GM18951 (cell line): ENCODE measurements around the gene SHPK.

Source experiments
- POLR2A ChIP-seq: IDR thresholded peaks from 4 replicates; pipeline ENCODE4 v1.6.1; 2011; ENCODE audit warnings: mild to moderate bottlenecking; ENCODE audit not compliant: insufficient read length, insufficient read depth; ENCODE audit errors: extremely low read depth
- in situ Hi-C: fragments of 300-500 bp; cut with MboI; formaldehyde crosslinking; loops from one replicate; pipeline ENCODE4 v1.12.0; 2022; ENCODE audit warnings: low sequenced_read_pairs, mixed read lengths, inconsistent platforms; ENCODE audit not compliant: unreplicated experiment

Gene SHPK

DNA sequence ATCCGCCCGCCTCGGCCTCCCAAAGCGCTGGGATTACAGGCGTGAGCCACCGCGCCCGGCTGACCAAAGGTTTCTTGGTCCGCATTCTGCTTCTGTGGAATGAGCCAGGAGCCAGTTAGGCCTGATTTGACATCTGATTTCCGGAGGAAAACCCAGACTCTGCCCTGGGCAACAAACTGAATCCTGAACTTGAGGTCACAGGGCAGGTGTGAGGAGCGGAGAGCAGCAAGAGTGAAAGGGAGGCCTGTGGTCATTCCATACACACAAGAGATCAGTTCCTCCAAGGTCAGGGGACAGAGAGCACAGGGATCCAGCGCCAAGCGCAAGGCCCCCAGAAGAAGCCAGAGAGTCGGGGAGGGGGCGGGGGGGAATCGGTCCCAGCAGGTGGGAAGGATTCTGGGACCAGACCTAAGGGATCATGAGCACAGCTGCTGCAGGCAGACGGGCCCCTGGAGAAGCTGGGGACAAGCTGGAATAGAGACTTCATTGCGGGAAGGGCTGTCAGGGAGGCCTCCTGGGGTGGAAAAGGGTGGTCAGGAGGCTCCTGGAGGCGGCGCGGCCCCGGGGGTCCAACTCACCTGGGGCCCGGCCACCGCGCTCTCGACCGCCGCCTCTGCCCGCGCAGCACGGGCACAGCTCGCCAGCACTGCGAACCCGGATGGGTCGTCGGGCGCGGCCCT is 436 bp downstream of the SHPK start:
- TF ChIP-seq POLR2A = no peak
- in situ Hi-C loops = no loop called here

- in situ Hi-C loops = no loop called here
Observed at GRCh38 chr17:3632287-3632686, 3.8 kb downstream of the SHPK start.

DNA sequence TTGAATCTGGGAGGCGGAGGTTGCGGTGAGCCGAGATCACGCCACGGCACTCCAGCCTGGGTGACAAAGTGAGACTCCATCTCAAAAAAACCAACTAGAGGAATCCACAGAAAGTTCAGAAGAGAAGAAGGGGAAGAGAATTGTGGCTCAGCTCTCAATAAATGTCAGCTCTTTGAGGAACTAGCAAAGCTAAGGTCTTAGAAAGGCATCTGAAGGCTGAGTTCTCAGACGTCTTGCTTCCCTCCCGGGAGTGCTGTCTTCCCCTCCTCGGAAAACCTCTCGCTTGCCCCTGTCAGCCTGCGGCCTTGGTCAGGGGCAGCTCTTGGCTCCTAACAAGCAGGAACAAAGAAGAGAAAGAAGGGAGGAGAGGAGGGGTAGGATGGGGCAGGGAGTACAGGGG is 5.3 kb downstream of the SHPK start:
- TF ChIP-seq POLR2A = no peak
- in situ Hi-C loops = no loop called here

More at GRCh38 chr17:3632287-3632686, 3.8 kb downstream of the SHPK start:
- no peak for TF ChIP-seq POLR2A

- no peak for TF ChIP-seq POLR2A
- in situ Hi-C loops = no loop called here
Observed at GRCh38 chr17:3627769-3628167, 8.3 kb downstream of the SHPK start.

- TF ChIP-seq POLR2A = no peak
- in situ Hi-C loops = no loop called here
Observed at GRCh38 chr17:3626831-3627768, 8.9 kb downstream of the SHPK start.

DNA sequence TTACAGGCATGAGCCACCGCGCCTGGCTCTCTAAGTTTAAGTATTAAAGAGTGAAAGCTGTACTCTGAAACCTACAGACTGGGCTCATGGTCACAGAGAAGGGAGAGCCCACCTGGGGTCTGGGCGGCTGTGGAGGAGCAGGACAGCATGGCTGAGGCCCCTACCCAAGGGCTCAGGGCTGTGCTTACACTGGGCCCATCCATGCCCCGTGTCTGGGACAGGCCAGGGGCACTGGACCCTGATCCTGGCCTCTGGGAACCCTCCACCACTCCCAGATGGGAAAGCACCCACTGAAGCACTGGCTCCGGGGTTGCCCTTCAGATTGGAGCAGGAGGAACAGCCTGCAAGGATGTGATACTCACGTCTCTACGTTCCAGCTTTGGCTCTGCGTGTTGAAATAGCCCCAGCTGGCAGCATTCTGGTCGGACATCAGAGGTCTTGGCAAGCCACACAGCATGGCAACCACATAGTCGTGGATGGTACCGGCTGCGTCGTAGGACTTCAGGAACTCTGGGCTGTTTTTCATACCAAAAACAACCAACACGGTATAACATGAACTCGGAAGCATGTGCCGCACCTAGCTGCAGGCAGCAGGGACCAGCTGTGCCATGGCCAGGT is 13.0 kb downstream of the SHPK start:
- in situ Hi-C loops = no loop called here
- no peak for TF ChIP-seq POLR2A

- in situ Hi-C loops = no loop called here
- TF ChIP-seq POLR2A = no peak
Observed at GRCh38 chr17:3621146-3621720, 14.8 kb downstream of the SHPK start.

DNA sequence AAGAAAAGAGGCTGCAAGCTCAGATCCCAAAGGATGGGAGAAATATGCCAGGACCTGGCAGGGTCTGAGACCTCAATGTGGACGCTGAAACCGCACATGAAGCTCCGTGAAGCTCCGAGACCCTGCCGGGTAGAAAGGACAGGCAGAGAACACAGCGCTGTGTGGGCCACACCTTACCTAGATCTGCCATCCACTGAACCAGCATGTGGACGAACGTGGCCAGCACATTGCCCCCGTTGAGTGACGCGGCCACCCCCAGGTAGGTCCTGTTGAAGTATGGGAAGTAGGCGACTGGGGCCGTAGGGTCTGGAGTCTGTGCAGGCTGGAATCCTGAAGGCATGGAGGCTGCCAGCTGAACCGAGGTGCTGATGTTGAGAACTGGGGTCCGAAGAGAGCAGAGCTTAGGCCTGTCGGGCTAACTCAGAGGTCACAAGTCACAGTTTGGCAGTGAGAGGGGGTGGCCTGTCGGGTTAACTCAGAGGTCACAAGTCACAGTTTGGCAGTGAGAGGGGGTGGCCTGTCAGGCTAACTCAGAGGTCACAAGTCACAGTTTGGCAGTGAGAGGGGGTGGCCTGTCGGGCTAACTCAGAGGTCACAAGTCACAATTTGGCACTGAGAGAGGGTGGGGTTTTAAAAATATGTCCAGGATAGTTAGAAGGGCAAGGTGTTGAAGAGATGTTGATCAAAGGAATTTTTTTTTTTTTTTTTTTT is 20.7 kb downstream of the SHPK start:
- TF ChIP-seq POLR2A = no peak
- in situ Hi-C loops = no loop called here

DNA sequence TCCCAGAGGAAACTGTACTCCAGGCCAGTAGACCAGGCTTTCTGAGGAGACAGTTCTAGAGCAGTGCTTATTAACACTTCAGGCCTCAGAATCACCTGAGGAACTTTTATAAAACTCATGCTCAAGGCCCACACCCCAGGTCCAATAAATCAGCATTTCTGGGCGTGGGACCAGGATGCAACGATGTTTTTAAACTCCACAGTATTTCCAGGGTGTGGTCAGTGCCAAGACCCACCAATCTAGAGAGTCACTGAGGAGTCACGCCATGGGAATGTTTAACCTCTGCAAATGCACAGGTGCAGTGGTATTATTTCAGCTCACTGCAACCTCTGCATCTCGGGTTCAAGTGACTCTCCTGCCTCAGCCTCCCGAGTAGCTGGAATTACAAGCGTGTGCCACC is 22.9 kb downstream of the SHPK start:
- TF ChIP-seq POLR2A = no peak
- in situ Hi-C loops = no loop called here

DNA sequence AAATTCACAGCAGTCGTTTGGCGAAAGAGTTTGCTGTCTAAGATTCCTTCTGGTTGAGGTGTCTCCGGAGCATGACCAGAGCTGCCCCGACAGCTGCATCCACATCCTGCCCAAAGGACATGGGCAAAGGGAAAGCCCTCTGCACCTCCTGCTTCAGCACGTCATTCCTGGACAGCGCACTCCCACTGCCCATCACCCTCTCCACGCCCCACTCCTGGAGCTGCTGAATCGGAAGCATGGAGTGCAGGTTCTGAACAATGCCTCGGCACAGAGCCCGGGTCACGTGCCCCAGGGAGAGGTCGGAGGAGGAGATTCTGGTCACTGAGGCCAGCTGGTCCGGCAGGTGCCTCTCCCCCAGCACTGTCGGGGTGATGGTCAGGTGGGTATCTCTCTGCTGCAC is 25.5 kb downstream of the SHPK start:
- in situ Hi-C loops = no loop called here
- TF ChIP-seq POLR2A = no peak

DNA sequence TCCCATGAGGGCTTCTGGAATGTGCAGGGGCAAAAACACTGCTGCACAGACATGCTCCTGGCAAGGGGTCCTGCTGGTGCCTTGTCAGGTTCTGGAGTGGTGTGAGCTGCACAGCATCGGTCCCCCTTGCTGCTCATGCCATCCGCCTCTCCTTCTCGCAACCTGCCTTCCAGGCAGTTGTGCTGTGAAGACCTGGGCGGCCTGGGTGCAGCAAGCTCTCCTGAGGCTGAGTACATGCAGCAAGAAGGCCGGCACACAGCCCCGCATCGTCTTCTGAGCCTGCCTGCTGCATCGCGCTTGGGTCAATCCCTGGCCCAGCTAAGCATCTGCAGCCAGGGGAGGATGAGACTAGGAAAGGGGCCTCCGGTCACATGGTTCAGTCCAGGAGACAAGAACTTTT is 26.4 kb downstream of the SHPK start:
- TF ChIP-seq POLR2A = no peak
- in situ Hi-C loops = no loop called here

- in situ Hi-C loops = no loop called here
- no peak for TF ChIP-seq POLR2A
Observed at GRCh38 chr17:3603870-3604259, 32.2 kb downstream of the SHPK start.
